SU-DHL-6 (cell line): ENCODE measurements around the gene MCOLN2.

Source experiments
- CTCF ChIP-seq: fragments of 200-600 bp; sonication (generic); IDR thresholded peaks from one replicate; pipeline ENCODE4 v1.5.1; 2017; ENCODE audit warnings: antibody characterized with exemption, mild to moderate bottlenecking, low read length, moderate library complexity; ENCODE audit not compliant: insufficient read depth, poor library complexity, severe bottlenecking
- EZH2phosphoT487 ChIP-seq: fragments of 200-600 bp; sonication (generic), shearing (Covaris generic); conservative IDR thresholded peaks from 2 replicates; pipeline ENCODE4 v1.6.1; 2018; ENCODE audit warnings: mild to moderate bottlenecking, antibody characterized with exemption, low read length, moderate library complexity, mixed read lengths

GRCh38 chr1:84920159-84920558 is 76.8 kb downstream of the MCOLN2 start:
- TF ChIP-seq CTCF (no peak), EZH2phosphoT487 (no peak)
